ENCODE data around the gene NOCT. TPM values are rescaled to one million over a fixed set of nuclear protein-coding genes. Genes with fewer than 3 reads are reported as not detected.

NOCT gene
- total RNA-seq, 1 donor from 2014 or later, result 14.1 TPM

GRCh38 chr4:138977524-138977923 lies 38.1 kb upstream of the NOCT start:
- Mint-ChIP-seq H3K27me3 (ENCODE audit: low read depth) (no peaks in the 10 kb centered on the region), H3K4me3 (no peak overlapping the region), H3K27ac (ENCODE audit: unreplicated experiment) (no peak overlapping the region), H3K4me1 (peaks cover 33% of the 10 kb centered on the region), H3K36me3 (ENCODE audit: low read depth) (no peaks in the 10 kb centered on the region), H3K9me3 (no peaks in the 10 kb centered on the region)
- no peak for DNase-seq (ENCODE audit: low read depth, low spot score)
- TF ChIP-seq, protein P1, sequence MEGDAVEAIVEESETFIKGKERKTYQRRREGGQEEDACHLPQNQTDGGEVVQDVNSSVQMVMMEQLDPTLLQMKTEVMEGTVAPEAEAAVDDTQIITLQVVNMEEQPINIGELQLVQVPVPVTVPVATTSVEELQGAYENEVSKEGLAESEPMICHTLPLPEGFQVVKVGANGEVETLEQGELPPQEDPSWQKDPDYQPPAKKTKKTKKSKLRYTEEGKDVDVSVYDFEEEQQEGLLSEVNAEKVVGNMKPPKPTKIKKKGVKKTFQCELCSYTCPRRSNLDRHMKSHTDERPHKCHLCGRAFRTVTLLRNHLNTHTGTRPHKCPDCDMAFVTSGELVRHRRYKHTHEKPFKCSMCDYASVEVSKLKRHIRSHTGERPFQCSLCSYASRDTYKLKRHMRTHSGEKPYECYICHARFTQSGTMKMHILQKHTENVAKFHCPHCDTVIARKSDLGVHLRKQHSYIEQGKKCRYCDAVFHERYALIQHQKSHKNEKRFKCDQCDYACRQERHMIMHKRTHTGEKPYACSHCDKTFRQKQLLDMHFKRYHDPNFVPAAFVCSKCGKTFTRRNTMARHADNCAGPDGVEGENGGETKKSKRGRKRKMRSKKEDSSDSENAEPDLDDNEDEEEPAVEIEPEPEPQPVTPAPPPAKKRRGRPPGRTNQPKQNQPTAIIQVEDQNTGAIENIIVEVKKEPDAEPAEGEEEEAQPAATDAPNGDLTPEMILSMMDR (conservative IDR thresholded peaks at IDR 0.05), result no peak

GRCh38 chr4:138978028-138978585 lies 37.5 kb upstream of the NOCT start:
- no peaks in the 10 kb centered on the region for H3K9me3 Mint-ChIP-seq
- DNase-seq (ENCODE audit: low read depth, low spot score), result no peak
- H3K27ac Mint-ChIP-seq (ENCODE audit: unreplicated experiment), result no peak overlapping the region
- H3K27me3 Mint-ChIP-seq (ENCODE audit: low read depth), result no peaks in the 10 kb centered on the region
- peaks cover 30% of the 10 kb centered on the region for H3K4me1 Mint-ChIP-seq
- no peak overlapping the region for H3K4me3 Mint-ChIP-seq
- TF ChIP-seq, protein P1 (conservative IDR thresholded peaks at IDR 0.05), result no peak
- no peaks in the 10 kb centered on the region for H3K36me3 Mint-ChIP-seq (ENCODE audit: low read depth)

- no peaks in the 10 kb centered on the region for H3K36me3 Mint-ChIP-seq (ENCODE audit: low read depth)
These were observed 37.0 kb upstream of the NOCT start for GRCh38 chr4:138978600-138978999.

GRCh38 chr4:138979742-138980141 lies 35.8 kb upstream of the NOCT start:
- no peak overlapping the region for H3K4me3 Mint-ChIP-seq
- DNase-seq (ENCODE audit: low read depth, low spot score), result no peak

More at GRCh38 chr4:138978600-138978999, 37.0 kb upstream of the NOCT start:
- Mint-ChIP-seq H3K4me3 (no peak overlapping the region), H3K27me3 (ENCODE audit: low read depth) (no peaks in the 10 kb centered on the region), H3K27ac (ENCODE audit: unreplicated experiment) (no peak overlapping the region), H3K9me3 (no peaks in the 10 kb centered on the region), H3K4me1 (peaks cover 25% of the 10 kb centered on the region)
- TF ChIP-seq, protein P1 (conservative IDR thresholded peaks at IDR 0.05), result no peak
- no peak for DNase-seq (ENCODE audit: low read depth, low spot score)

DNA sequence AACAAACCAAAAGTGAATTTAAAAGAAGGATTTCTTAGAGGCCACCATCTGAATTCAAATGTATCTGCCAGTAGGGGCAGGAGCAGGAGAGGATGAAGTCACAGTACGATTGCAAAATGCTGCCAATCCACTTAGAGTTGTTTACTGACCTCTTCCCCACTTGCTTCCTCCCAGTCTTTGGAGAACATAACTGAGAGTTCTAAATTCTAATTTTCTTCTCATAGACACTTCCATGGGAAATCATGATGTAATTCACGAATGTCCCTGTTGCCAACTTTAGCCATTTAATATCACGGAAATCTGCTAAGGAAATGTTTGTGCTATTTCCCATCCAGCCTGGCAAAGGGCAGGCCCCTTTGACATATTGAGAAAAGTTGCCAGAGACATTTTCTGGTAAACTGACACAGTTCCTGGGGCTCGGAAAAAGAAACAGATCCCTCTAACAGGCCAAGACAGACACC lies 33.6 kb upstream of the NOCT start:
- no peak overlapping the region for H3K4me3 Mint-ChIP-seq
- TF ChIP-seq, protein P1 (conservative IDR thresholded peaks at IDR 0.05), result peak; percentile 30
- H3K27ac Mint-ChIP-seq (ENCODE audit: unreplicated experiment), result no peak overlapping the region
- no peaks in the 10 kb centered on the region for H3K36me3 Mint-ChIP-seq (ENCODE audit: low read depth)
- no peaks in the 10 kb centered on the region for H3K27me3 Mint-ChIP-seq (ENCODE audit: low read depth)
- H3K9me3 Mint-ChIP-seq, result no peaks in the 10 kb centered on the region
- peaks cover 13% of the 10 kb centered on the region for H3K4me1 Mint-ChIP-seq
- DNase-seq (ENCODE audit: low read depth, low spot score), result no peak

More at GRCh38 chr4:138979742-138980141, 35.8 kb upstream of the NOCT start:
- Mint-ChIP-seq H3K9me3 (no peaks in the 10 kb centered on the region), H3K36me3 (ENCODE audit: low read depth) (no peaks in the 10 kb centered on the region), H3K27me3 (ENCODE audit: low read depth) (no peaks in the 10 kb centered on the region), H3K27ac (ENCODE audit: unreplicated experiment) (no peak overlapping the region), H3K4me1 (peaks cover 17% of the 10 kb centered on the region)
- TF ChIP-seq, protein P1 (conservative IDR thresholded peaks at IDR 0.05), result no peak

Measured in neural crest cell (in vitro differentiated cells).